OCI-LY3 (cell line): ENCODE data around the gene LCNL1.

Source experiments
- CTCF ChIP-seq: fragments of 200-600, 300-600 bp; sonication (generic); IDR thresholded peaks from 2 replicates; pipeline ENCODE4 v1.5.1; 2014; ENCODE audit warnings: antibody characterized with exemption, low read length, low read depth
- EZH2phosphoT487 ChIP-seq: fragments of 200-600 bp; shearing (Covaris generic); IDR thresholded peaks from 2 replicates; pipeline ENCODE4 v1.6.1; 2018; ENCODE audit warnings: antibody characterized with exemption, mixed run types, low read depth

GRCh38 chr9:137007108-137007815, 24.5 kb downstream of the LCNL1 start:
- TF ChIP-seq CTCF (no peak), EZH2phosphoT487 (no peak)
